ENCODE data around the gene SLC9C1.
A peak's percentile ranks its signal among the peaks of the same experiment; 100 is the strongest.

Gene SLC9C1

GRCh38 chr3:112132975-112133448 lies 161.0 kb downstream of the SLC9C1 start, which contains the start of gene GCSAM:
Gene GCSAM (minus strand): TSS chr3:112133248. CDS start chr3:112133120, 128 bp downstream.
- peak; percentile 18 to 42 for DNase-seq (ENCODE audit: low read depth in 1 of 2, low spot score in 1 of 2)

DNA sequence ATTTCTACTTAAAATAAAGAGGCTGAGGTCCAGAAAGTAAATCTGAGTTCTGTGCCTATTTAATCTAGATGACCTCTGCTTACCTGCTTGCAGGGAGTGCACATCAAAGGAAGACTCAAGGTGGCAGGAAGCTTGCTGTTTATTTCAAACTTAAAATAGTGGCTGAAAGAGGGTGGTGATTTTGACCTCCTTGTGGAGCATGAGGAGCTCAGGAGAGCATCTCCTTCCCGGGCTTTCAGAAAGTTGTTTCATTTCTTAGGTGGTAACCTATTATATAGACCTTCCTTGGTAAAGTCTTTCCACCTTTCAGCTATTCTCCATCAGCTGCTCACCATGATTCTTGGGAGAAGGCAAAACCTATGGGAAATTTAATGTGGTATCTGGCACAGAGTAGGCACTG lies 161.5 kb downstream of the SLC9C1 start:
- no peak for DNase-seq (ENCODE audit: low read depth in 1 of 2, low spot score in 1 of 2)

- DNase-seq (ENCODE audit: low read depth in 1 of 2, low spot score in 1 of 2): no peak
These were observed 161.9 kb downstream of the SLC9C1 start for GRCh38 chr3:112132088-112132487.

GRCh38 chr3:112131111-112131510 lies 162.9 kb downstream of the SLC9C1 start:
- no peak for DNase-seq (ENCODE audit: low read depth in 1 of 2, low spot score in 1 of 2)

DNA sequence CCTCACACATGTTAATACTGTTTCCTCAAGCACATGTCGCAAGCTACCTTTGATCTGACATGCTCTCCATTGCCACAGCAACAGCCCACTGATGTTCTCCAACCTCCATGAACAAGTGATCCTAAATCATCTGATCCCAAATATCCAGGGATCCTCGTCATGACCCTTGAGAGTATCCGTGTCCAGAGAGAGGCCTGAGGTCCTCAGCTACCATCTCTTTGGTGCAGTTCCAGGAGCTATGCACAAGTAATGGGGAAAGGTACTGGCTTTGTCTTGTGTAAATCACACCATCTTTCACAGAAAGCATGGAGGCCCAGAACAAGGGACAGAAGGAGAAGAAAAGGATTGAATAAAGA lies 163.4 kb downstream of the SLC9C1 start:
- no peak for DNase-seq (ENCODE audit: low read depth in 1 of 2, low spot score in 1 of 2)

DNA sequence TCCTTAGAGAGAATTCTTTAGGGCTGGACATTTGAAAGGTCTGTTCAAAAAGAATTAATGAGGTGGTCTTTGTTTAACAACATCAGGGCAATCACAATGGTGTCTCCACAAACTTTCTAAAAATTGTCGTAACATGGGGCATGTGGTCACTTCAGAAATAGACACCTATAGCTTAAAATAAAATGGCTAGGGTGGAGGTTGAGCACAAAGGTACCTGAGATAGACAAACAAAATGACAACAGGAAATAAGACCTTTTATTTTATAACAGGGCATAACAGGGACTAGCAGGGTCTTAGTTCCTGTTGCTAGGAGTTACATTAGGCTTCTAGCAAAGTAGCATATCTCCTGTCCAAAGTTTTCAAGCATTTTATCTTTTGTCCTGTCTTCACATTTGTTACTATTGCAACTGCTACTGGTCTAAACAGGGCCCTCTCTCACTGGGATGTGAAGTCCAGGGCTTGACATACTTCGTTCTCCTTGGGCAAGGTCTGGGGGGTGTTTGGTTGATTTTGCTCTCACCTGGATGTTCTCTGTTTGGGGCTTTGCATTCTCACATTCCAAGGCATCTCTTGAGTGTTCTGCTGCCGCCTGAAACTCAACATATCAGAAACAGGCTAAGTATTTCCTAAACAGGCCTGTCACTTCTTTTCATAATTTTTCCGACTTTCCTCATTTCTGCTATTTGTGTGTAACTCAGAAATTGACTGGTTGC lies 163.9 kb downstream of the SLC9C1 start:
- DNase-seq (ENCODE audit: low read depth in 1 of 2, low spot score in 1 of 2): no peak

DNA sequence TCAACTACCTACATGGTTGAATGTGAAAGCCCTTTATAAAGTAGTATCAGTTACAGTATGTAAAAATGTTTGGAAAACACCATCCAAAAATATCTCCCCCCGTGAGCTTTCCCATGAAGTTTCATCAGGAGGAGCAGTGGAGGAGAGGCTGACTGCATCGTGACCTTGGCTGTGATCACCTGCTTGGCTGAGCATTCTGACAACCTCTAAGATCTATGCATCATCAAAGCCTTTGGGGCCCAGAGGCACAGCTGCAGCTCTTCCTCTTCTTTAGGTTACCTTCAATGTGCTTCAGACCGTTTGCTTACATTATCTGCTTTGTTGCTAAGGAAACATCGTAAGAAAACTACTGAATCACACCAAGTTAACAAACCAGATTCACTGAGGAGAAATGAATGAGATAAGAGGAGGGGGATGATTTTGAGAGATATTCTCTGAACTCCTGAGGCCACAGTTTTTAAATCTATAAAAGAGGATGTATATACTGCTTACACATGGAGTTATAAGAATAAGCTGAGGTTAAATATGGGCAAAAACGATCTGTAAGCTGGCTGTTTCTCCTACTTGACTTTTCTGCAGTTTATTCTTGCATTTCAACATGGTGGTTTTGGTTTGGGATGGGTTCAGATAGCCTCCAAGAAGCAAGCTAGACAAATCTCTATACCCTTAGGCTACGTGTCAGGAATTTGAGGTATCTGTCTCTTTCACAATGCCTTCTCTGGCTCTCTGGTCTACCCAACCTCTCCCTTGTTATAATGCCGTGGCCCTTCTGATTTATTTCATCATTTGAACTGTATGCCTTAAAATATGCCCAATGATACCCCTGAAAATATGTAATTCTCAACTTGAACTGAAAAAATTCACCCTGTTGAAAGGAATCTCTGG lies 164.9 kb downstream of the SLC9C1 start:
- peak in 1 of 2 donors; percentile 21 for DNase-seq (ENCODE audit: low read depth in 1 of 2, low spot score in 1 of 2)

GRCh38 chr3:112127522-112128494 lies 166.2 kb downstream of the SLC9C1 start:
- DNase-seq (ENCODE audit: low read depth in 1 of 2, low spot score in 1 of 2): no peak

DNA sequence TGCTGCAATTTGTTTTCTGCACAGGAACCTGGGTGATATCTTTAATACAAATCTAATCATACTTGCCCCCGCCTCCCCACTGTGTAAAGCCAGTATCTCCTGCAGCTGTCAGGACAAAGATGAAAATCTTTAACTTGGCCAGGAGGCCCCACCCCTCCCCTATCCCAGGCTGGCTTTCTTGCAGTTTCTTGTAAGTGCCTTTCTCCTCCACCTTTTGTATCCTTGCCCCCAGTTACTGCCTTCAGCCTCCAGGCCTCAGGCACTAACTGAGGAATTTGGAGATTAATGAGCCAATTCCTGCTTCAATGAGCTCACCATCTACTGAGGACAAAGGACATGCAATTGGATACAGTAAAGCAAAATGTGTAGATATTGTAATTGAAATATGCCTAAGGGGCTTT lies 167.5 kb downstream of the SLC9C1 start:
- no peak for DNase-seq (ENCODE audit: low read depth in 1 of 2, low spot score in 1 of 2)

DNA sequence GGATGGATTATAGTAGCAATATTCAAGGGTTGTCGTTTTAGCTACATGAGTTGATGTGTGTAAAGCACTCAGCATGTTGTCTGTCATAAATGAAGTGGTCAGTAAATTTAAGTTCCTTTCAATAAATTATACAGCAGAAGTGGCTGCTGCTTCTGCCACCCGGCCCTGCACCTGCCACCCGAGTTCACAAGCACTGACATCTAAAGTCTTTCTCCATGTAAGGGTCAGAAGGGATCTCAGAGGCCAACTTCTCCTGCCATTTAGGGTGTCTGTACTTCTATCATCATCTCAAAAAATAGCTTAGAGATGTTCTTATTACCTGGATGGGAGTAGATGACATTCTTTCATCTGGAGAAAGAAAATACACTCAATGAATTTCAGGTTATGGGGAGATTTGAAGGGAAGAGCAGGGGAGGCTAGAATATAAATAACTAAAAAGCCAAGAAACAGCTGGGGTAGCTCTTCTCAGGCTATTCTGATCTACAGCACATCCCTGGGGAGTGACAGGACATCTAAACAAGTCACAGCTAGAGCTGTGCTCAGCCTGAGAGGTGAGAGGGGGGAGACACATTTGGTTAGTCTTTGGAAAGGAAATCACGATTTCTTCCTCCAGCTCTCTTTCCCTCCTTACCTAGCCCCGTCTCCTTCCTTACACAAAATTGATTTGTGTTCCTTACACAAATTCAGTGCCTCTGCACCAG lies 169.0 kb downstream of the SLC9C1 start:
- DNase-seq (ENCODE audit: low read depth in 1 of 2, low spot score in 1 of 2): no peak

- DNase-seq (ENCODE audit: low read depth in 1 of 2, low spot score in 1 of 2): no peak
These were observed 170.5 kb downstream of the SLC9C1 start for GRCh38 chr3:112123548-112123947.

DNA sequence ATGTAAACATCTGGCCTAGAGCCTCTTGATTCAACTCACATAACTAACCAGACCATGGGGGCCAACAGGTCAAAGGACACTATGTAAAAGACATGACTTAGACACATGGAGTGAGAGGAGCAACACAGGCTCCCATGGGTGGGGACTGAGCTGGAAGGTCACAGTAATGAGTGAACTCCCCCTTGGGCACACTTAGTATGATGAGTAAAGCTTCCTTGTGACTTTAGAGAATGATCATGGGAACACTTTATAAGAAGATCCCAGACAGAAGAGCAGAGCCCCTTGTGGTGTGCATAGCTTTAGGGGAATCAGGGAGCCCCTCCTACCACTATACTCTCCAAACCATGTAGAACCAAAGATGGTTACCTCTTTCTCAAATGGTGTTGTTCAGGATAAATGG lies 171.1 kb downstream of the SLC9C1 start:
- DNase-seq (ENCODE audit: low read depth in 1 of 2, low spot score in 1 of 2): no peak

- no peak for DNase-seq (ENCODE audit: low read depth in 1 of 2, low spot score in 1 of 2)
These were observed 172.2 kb downstream of the SLC9C1 start for GRCh38 chr3:112121577-112122547.

DNA sequence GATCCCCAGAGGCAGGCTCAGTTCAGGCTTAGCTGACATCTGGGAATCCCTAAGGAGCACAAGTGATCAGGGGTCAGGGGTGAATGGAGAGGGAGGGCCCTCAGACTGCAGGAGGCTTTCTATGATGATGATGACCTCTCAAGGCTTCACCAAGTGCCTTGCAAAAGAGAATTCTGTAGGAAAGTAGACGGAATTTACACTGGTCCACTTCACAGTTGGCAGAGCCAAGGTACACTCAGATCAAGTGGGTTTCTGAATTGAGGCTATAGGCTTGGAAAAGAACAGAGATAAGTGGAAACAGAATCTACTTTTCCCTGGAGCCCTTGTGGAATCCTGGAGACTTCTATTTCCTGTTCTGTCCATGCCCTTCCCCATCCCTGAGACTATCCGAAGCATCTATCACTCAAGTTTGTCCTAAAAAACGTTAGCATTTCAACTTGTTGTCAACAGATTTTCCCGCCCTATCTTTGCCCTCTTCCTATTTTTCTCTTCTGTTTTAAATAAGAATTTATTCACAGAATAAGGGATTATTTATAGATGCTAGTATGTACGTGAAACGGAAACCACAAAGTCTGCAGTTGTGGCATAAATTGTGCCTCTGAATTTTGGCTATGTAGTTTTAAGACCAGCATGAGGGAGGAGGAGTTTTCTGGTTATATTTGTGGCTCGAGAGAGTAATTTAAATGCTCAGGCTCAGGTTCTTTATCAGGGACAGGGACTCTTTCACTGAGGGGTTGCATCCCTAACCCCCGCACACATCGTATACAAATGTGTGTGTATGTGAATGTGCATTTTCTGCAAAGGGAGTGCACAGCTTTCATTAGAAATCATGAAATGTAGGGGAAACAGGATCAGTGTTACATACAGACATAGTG lies 173.8 kb downstream of the SLC9C1 start:
- no peak for DNase-seq (ENCODE audit: low read depth in 1 of 2, low spot score in 1 of 2)

- no peak for DNase-seq (ENCODE audit: low read depth in 1 of 2, low spot score in 1 of 2)
These were observed 176.0 kb downstream of the SLC9C1 start for GRCh38 chr3:112117841-112118571.

GRCh38 chr3:112117415-112117814 lies 176.6 kb downstream of the SLC9C1 start:
- DNase-seq (ENCODE audit: low read depth in 1 of 2, low spot score in 1 of 2): no peak

- DNase-seq (ENCODE audit: low read depth in 1 of 2, low spot score in 1 of 2): no peak
These were observed 177.2 kb downstream of the SLC9C1 start for GRCh38 chr3:112116748-112117186.
